Subcutaneous abdominal adipose tissue (tissue), 5 donors: Measurements from ENCODE around the gene ZNF513.

Experiments used
- H3K27ac ChIP-seq: one replicate; pipeline ENCODE4 v1.7.0; 2013; ENCODE audit warnings: low read depth, mild to moderate bottlenecking, inconsistent platforms, low read length, moderate library complexity
- H3K27me3 ChIP-seq, 5 donors: one replicate each; pipeline ENCODE4 v1.7.0; 2013; ENCODE audit warnings: low read length in 5 of 5, inconsistent platforms in 1 of 5; ENCODE audit not compliant: control insufficient read depth in 5 of 5, insufficient read depth in 4 of 5
- H3K36me3 ChIP-seq, 5 donors: one replicate each; pipeline ENCODE4 v1.7.0; 2013; ENCODE audit warnings: low read length in 5 of 5; ENCODE audit not compliant: control insufficient read depth in 5 of 5, insufficient read depth in 5 of 5
- H3K4me1 ChIP-seq, 5 donors: one replicate each; pipeline ENCODE4 v1.7.0; 2013; ENCODE audit warnings: low read length in 5 of 5, mild to moderate bottlenecking in 3 of 5, moderate library complexity in 1 of 5; ENCODE audit not compliant: control insufficient read depth in 5 of 5, insufficient read depth in 5 of 5
- H3K4me3 ChIP-seq, 5 donors: one replicate each; pipeline ENCODE4 v1.7.0; 2013; ENCODE audit warnings: low read length in 5 of 5, low read depth in 1 of 5
- H3K9ac ChIP-seq, 5 donors: one replicate each; pipeline ENCODE4 v1.7.0; 2013; ENCODE audit warnings: low read length in 5 of 5, mild to moderate bottlenecking in 4 of 5, moderate library complexity in 3 of 5
- H3K9me3 ChIP-seq, 5 donors: one replicate each; pipeline ENCODE4 v1.7.0; 2013; ENCODE audit warnings: low read length in 5 of 5; ENCODE audit not compliant: control insufficient read depth in 5 of 5
- donor health status: healthy.
- donor health status: healthy.
- donor health status: healthy.
- donor health status: healthy.
- donor health status: healthy.

ZNF513 gene

DNA sequence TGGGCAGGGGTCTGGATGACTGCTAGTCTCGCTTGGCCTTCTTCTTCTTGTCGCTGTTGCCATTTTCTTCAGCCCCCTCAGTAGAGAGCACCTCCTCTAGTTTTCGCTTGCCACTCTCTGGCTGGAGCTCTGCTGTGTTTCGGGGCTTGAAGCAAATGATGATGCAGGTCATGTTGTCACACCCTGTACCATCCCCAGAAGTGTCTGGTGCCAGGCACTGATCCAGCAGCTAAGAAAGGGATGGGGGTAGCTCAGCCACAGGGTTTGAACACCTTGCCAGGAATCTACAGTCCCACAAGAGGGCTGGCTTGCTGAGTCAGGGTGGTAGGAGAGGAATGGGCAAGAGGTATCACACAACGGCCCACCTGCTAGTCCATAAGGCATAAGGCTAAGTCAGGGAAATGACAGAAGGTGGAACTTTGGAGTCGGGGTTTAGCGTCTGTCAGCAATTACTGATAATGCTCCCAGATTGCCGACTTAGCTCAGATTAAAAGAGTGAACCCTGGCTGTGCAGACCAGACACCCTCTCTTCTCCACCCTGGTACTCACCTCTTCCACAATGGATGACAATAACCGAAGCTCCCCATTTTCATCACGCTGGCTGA is 1.1 kb upstream of the ZNF513 start:
- Histone ChIP-seq H3K9me3 (no peaks in the 10 kb centered on the region), H3K4me1 (peaks cover 5 to 43% (median 31%) of the 10 kb centered on the region in 5 donors), H3K4me3 (peak overlapping the region in 3 of 5 donors; percentile 59 to 76 (median 70)), H3K36me3 (peaks cover 14 to 63% (median 57%) of the 10 kb centered on the region in 5 donors), H3K27ac (peak overlapping the region; percentile 90), H3K9ac (peak overlapping the region in 3 of 5 donors; percentile 77 to 82 (median 79)), H3K27me3 (no peaks in the 10 kb centered on the region)

DNA sequence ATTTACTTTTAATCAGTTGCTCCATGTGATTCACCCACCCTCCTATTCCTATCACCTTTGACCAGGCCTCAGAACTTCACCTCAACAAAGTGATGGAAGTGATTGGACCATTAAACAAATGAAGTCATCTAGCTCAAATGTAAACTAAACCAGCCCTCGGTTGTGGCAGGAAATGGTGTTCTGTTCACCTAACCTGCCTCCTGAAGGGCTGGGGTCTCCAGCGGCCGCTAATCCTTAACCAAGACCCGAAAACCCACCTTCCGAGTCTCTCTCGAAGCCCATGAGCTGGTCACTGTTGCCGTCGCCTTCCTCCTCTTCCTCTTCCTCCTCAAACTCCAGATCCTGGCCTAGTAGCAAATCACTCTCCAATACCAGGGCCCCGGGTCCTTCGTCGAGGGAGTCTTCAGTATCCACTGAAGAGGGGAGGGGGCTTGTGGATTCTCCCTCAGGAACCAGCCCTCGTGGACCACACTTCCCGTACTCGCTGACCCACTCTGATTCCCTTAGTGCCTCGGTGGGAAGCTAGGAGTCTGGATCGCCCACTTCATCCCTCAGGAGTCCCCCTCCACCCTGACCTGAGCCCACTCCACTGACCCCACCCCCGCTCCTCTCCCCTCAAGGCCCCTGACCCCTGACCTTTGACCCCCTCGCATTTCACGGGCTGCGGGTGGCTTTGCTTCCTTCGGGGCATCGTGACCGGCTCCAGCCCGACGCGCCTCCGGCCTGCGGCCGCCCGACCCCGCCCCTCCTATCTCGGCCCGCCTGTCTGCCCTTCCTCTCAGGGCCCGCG is 503 bp downstream of the ZNF513 start:
- Histone ChIP-seq H3K36me3 (peaks cover 3 to 67% (median 67%) of the 10 kb centered on the region in 5 donors), H3K9ac (peak overlapping the region; percentile 77 to 92 (median 87)), H3K9me3 (no peaks in the 10 kb centered on the region), H3K4me3 (peak overlapping the region; percentile 68 to 92 (median 76)), H3K27me3 (no peaks in the 10 kb centered on the region), H3K27ac (peak overlapping the region; percentile 90), H3K4me1 (peaks cover 5 to 48% (median 36%) of the 10 kb centered on the region in 5 donors)

DNA sequence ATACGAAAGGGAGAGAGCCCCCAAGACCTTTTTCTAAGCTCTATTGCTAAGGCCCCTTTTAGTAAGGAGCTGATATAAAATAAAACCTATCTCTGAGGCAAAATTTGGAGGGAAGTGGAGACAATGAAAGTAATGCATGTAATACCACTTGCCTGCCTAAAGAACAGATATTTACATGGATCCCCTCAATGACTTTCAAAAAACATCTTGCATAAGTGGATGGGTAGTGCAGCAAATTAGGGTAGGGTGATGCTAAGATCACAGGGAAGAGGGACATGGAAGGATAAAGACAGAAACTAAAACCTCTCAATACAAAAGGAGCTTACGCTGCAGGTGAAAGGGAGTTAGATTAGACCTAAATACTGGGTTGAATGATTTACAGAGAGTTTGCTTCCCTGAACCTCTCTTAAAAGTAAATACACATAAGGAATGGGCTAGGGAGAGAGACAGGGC is 1.1 kb downstream of the ZNF513 start:
- peak overlapping the region; percentile 90 for H3K27ac ChIP-seq

DNA sequence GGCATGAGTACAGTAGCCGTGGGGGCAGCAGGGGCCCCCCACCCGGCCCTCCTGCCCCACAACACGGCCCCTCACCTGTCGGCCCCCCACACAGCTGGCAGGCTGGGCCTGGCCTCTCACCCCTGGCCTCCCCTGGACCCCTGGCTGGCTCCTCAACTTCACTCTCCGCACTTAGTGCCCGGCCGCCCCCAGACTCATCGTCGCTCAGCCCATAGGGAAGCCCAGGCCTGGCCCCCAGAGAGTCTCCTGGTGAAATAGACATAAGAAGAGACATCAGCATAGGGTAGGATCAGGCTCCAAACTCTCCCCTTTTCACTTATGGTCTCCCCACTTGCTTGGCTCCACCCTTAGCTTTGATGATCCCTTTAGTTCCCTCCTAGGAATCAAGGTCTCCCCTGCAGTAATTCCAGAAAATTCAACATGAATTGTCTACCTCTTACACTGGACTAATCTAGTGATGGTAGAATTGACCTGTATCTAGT is 1.7 kb downstream of the ZNF513 start:
- peaks cover 5 to 48% (median 36%) of the 10 kb centered on the region in 5 donors for H3K4me1 ChIP-seq
- H3K9me3 ChIP-seq, result no peaks in the 10 kb centered on the region
- H3K9ac ChIP-seq, result peak overlapping the region in 2 of 5 donors; percentile 77 to 92
- peaks cover 0 to 67% (median 67%) of the 10 kb centered on the region in 5 donors for H3K36me3 ChIP-seq
- peak overlapping the region in 1 of 5 donors; percentile 76 for H3K4me3 ChIP-seq
- H3K27me3 ChIP-seq, result no peaks in the 10 kb centered on the region
- no peak overlapping the region for H3K27ac ChIP-seq

More for the DNA sequence above, 1.1 kb downstream of the ZNF513 start:
- Histone ChIP-seq H3K4me3 (peak overlapping the region; percentile 68 to 92 (median 76)), H3K9me3 (no peaks in the 10 kb centered on the region), H3K4me1 (peaks cover 5 to 48% (median 36%) of the 10 kb centered on the region in 5 donors), H3K36me3 (peaks cover 3 to 67% (median 67%) of the 10 kb centered on the region in 5 donors), H3K27me3 (no peaks in the 10 kb centered on the region), H3K9ac (peak overlapping the region; percentile 77 to 92 (median 87))

GRCh38 chr2:27378096-27378808 is 2.3 kb downstream of the ZNF513 start:
- H3K27me3 ChIP-seq, result no peaks in the 10 kb centered on the region
- peaks cover 0 to 67% (median 65%) of the 10 kb centered on the region in 5 donors for H3K36me3 ChIP-seq
- H3K4me1 ChIP-seq, result peaks cover 5 to 48% (median 36%) of the 10 kb centered on the region in 5 donors
- H3K9me3 ChIP-seq, result no peaks in the 10 kb centered on the region
- H3K9ac ChIP-seq, result no peak overlapping the region
- no peak overlapping the region for H3K4me3 ChIP-seq
- no peak overlapping the region for H3K27ac ChIP-seq

DNA sequence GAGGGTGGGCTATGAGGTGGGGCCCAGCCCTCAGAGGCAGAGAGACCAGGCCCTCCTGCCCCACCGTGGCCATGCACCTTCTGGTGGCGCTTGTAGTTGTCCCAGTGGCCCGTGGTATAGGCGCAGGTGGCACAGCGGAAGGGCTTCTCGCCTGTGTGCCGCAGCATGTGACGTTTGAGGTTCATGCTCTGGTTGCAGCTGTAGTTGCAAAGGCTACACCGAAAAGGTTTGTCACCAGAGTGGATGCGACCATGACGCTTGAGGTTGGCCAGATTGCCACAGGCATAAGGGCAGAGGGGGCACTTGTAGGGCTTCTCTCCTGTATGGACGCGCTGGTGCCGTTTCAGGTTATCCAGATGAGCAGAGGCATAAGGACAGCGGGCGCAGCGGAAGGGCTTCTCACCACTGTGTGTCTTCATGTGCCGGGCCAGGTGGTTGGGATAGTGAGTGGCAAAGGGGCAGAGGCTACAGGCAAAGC is 2.9 kb downstream of the ZNF513 start:
- H3K9me3 ChIP-seq, result no peaks in the 10 kb centered on the region
- H3K36me3 ChIP-seq, result peaks cover 0 to 70% (median 67%) of the 10 kb centered on the region in 5 donors
- no peak overlapping the region for H3K9ac ChIP-seq
- no peaks in the 10 kb centered on the region for H3K27me3 ChIP-seq
- no peak overlapping the region for H3K27ac ChIP-seq
- no peak overlapping the region for H3K4me3 ChIP-seq
- H3K4me1 ChIP-seq, result peaks cover 5 to 50% (median 36%) of the 10 kb centered on the region in 5 donors

DNA sequence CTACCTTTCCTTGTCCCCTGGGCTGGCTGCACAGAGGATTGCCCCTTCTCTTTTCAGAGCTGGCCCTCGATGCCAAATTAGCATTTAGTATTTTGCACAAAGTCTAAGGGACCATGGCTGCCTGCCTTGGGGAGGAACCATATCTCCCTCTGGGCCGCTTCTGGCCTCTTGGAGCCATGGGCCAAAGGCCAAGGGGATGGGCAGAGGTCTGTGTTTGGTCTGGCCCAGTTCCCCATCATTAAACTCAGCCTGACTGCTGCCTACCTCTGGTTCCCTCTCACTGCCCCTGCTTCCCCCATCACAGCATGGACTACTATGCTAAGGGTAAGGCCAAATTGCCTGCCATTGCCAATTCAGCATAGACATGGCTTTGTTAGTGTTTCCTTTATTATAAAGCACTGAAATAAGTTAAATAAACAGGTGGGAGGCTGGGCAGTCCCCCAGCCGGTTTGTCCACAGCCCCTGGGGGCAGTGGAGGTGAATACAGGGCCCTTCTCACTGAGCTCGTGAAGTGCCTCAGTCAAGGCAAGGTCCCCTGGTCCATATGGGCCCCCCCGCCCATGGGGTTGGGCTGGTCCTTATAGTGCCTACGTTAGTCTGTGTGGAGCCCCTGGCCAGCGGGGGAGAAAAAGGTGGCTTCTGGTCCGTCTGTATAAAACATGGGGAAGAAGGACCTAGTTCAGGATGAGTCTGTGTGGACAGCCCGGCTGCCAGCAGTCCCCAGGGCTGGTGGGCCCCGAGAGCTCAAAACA is 3.5 kb downstream of the ZNF513 start:
- Histone ChIP-seq H3K36me3 (peaks cover 0 to 71% (median 62%) of the 10 kb centered on the region in 5 donors), H3K27me3 (no peaks in the 10 kb centered on the region), H3K4me3 (no peak overlapping the region), H3K4me1 (peaks cover 5 to 56% (median 42%) of the 10 kb centered on the region in 5 donors), H3K9ac (peak overlapping the region in 1 of 5 donors; percentile 17), H3K9me3 (no peaks in the 10 kb centered on the region), H3K27ac (no peak overlapping the region)

DNA sequence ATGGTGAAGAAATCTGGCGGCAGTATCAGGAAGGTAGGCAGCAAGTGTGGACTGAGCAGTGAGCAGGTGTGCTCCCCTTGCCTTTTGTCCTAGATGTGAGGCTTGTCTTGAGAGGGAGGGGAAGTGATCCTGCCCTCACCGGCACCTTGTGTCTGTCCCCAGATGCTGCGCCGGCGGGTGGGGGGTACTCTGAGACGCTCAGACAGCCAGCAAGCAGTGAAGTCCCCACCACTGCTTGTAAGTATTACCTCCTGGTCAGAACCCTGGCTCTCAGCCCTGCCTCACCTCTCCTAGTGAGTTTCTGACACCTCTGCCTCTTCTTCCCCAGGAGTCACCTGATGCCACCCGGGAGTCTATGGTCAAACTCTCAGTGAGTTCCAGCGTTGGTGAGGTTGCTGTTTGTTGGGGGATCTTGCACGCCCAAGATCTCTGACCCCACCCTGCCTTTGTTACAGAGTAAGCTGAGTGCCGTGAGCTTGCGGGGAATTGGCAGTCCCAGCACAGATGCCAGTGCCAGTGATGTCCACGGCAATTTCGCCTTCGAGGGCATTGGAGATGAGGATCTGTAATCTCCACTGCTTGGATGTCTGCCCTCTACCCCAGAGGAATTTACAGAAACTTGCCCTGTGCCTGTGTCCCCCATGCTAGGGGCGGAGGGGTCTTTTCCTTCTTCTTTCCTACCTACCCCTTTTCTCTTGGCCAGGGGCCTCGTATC is 4.2 kb downstream of the ZNF513 start:
- H3K9me3 ChIP-seq, result no peaks in the 10 kb centered on the region
- H3K27ac ChIP-seq, result no peak overlapping the region
- H3K4me3 ChIP-seq, result no peak overlapping the region
- H3K36me3 ChIP-seq, result peaks cover 0 to 65% (median 58%) of the 10 kb centered on the region in 5 donors
- H3K9ac ChIP-seq, result peak overlapping the region in 1 of 5 donors; percentile 17
- H3K27me3 ChIP-seq, result no peaks in the 10 kb centered on the region
- H3K4me1 ChIP-seq, result peaks cover 8 to 59% (median 46%) of the 10 kb centered on the region in 5 donors
